SK-N-MC (cell line): ENCODE results near the gene TRMT2A.

ENCODE experiments used
- EZH2 ChIP-seq: fragments of 200-600 bp; sonication (generic); IDR thresholded peaks from one replicate; pipeline ENCODE4 v1.6.1; 2017; ENCODE audit warnings: antibody characterized with exemption
- FOXP2 ChIP-seq: optimal IDR thresholded peaks from 2 replicates; pipeline ENCODE3; 2011; ENCODE audit warnings: mild to moderate bottlenecking, moderate library complexity; ENCODE audit not compliant: insufficient read depth; ENCODE audit errors: extremely low read length, control extremely low read depth
- POLR2AphosphoS5 ChIP-seq: IDR thresholded peaks from 2 replicates; pipeline ENCODE4 v1.6.1; 2012; ENCODE audit warnings: mild to moderate bottlenecking, low read depth, low read length, borderline replicate concordance

GRCh38 chr22:20064140-20064480, 52.9 kb downstream of the TRMT2A start:
- TF ChIP-seq POLR2AphosphoS5: no peak
- TF ChIP-seq EZH2: no peak
- no peak for TF ChIP-seq FOXP2
